CD4-positive, alpha-beta T cell treated with Interleukin-4 for 4 hours (primary cell): ENCODE data around the gene MSMO1.

ENCODE experiments used
- DNase-seq: peaks from one replicate; pipeline ENCODE4 v3.0.0-alpha.2; 2020

The MSMO1 gene

GRCh38 chr4:165361810-165362209, 34.3 kb downstream of the MSMO1 start:
- DNase-seq = no peak

- no peak for DNase-seq
These were observed 37.1 kb downstream of the MSMO1 start for GRCh38 chr4:165364452-165365080.

DNA sequence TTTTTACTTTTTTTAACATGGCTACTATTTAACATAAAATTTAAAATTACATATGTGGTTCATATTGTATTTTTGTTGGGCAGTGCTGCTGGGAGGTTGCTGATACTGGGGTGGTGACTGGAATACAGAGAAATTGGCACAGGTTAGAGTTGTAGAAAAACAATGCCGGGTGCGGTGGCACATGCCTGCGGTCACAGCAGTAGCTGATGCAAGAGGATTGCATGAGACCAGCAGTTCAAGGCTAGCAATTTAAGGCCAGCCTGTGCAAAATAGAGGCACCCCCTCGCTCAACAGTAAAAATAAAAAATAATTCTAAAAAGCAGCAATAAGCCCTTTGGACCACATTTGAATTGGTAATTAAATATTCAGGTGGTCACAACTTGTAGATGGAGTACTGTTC, 39.6 kb downstream of the MSMO1 start:
- no peak for DNase-seq

GRCh38 chr4:165368114-165368513, 40.6 kb downstream of the MSMO1 start:
- no peak for DNase-seq

DNA sequence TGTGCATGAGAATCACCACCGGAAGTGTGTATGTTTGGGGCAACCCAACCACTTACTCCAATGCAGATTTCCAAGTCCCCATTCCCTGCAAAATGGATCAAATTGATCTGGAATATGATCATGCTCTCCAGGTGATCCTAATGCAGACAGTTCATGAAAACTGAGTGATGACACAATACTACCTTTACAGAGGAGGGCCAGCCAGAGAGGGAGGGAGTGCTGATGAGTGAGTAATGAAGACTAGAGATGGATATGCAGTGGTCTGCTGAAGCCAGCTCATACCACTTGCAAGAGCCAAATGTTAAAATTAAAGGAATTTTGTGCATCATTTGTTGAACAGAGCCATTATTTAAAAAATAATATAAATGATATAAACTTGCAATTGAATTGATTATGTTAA, 41.1 kb downstream of the MSMO1 start:
- DNase-seq = no peak

DNA sequence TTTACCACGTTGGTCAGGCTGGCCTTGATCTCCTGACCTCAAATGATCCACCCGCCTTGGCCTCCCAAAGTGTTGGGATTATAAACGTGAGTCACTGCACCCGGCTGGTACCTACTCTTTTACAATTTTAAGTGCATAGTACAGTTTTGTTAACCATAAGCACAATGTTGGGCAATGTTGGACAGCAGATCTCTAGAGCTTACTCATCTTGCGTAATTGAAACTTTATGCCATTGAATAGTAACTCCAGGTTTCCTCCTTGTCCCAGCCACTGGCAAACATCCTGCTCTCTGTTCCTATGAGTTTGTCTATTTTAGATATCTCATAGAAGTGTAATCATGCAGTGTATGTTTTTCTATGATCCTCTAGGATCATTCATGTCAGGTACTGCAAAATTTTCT, 42.1 kb downstream of the MSMO1 start:
- no peak for DNase-seq

GRCh38 chr4:165370530-165370929, 43.1 kb downstream of the MSMO1 start:
- no peak for DNase-seq

- no peak for DNase-seq
These were observed 48.0 kb downstream of the MSMO1 start for GRCh38 chr4:165375465-165375864.

DNA sequence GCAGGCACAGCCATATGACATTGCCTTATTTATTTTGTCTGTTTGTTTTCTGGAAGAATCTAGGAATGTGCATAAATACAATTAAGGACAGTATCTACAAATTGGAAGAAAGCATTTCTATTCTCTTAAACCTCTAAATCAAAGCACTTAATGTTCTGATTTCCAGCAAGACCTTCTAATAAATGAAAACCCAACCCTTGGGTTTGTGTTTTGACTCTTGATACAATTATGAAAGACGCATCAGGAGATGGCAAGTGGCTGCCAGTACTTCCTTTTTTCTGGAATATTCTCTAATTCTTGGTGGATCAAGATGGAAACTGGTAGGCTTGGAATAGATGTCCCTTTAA, 50.9 kb downstream of the MSMO1 start:
- DNase-seq = no peak

GRCh38 chr4:165378745-165379677, 51.5 kb downstream of the MSMO1 start, which contains the start of gene CPE:
Gene CPE, plus strand, starts transcription at chr4:165379008. Its CDS starts 214 bp downstream, at chr4:165379222.
- no peak for DNase-seq

DNA sequence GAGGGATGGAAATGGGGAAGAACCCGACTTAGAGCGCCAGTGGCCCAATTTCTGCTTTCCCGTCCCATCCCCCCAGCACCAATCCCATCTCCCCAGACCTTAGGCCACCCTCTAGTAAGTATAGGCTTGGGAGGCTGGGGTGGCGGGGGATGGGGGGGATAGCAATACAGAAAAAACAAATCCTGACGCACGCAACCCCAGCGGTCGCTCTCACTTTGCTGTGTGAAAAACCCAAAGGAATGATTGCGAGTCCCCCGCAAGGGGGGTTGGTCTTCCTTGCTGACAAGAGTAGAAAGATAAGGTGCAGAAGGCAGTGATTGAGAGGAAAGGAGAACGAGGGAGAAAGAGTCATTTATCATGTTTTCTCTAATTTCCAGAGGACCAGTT, 52.2 kb downstream of the MSMO1 start:
- no peak for DNase-seq

GRCh38 chr4:165380805-165381204, 53.3 kb downstream of the MSMO1 start:
- no peak for DNase-seq

- DNase-seq = no peak
These were observed 54.4 kb downstream of the MSMO1 start for GRCh38 chr4:165381821-165382373.

DNA sequence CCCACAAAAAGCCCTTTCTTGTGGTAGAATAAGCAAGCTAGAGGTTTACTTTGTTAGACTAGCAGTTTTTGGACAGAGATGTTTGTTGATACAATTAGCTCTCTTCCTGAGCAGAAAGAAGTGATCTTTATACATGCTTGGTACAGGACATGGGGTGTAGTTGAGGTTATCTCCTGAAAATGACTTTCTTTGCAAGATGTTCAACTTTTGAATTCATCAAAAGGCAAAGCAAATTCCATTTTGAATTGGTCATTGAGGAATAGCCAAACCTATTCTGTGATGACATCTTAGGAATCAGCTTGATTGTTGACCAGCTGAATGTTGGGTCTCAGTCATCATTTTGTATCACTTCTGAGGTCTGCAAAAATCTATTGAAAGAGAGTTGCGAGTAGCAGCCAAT, 55.2 kb downstream of the MSMO1 start:
- DNase-seq = no peak

DNA sequence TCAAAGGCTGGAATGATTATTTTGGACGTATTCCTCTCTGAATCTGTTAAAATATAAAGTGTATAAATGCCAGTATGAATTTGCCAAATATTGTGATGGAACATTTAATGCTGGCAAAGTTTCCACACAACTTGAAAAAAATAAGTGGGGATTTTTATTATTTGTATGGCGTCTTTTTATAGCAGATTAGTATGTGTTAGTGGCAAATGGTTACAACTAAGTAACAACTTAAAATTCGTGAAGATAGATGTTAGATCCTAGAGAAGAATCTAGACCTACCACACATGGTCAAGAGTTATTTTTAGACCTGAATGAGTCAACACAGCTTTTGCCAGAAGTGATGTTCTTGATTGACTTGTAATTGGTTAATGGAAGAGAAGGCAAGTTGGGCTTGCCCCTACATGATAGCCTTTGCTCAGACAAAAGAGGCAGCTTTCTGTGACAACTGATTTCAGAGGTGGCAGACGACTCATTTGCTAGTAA, 56.2 kb downstream of the MSMO1 start:
- DNase-seq = no peak

DNA sequence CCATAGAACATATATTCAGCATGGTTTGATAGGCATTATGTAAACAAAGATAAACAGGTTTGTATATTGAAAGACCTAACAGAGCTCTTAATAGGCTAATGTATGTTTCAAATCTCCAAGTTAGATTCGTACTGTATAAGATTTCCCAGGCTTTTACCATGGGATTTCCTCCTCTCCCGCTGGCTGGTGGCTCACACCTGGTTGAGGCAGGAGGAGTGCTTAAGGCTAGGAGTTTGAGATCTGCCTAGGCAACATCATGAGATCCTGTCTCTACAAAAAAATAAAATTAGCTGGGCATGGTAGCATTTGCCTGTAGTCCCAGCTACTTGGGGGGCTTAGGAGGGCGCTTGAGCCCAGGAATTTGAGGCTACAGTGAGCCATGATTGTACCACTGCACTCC, 56.7 kb downstream of the MSMO1 start:
- no peak for DNase-seq

DNA sequence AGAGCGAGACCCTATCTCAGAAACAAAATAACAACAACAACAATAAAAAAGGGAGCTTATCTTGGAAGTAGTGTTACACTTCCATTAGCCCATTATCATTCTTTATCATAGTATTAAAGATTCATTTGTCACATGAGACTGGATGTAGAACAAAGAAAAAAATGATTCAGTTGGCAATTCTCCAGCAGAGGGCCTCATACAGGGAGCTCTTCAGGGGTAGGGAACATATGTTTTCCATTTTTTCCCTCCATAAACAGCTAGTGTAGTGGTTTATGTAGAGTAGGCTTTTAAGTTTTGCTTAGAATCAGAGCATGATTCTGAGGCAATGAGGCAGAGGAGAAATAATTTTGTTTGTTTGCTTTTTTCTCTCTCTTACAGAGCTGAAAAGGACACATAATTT, 57.1 kb downstream of the MSMO1 start:
- DNase-seq = no peak

DNA sequence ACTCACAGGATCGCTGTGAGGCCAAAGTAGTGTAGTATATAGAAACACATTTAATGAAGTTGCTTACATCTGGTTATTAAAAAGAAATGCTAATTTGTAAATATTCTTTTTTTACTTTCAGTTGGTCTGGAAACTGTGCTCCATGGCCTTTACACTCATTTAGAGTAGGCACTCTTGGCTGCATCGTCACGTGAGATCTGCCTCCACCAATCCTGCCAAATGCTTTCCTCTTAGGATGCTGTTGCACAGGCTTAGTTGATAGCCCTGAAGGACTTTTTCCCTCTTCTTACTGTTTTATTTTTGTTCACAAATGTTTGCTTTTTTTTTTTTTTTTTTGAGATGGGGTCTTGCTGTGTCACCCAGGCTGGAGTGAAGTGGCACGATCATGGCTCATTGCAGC, 57.7 kb downstream of the MSMO1 start:
- no peak for DNase-seq

- no peak for DNase-seq
These were observed 58.9 kb downstream of the MSMO1 start for GRCh38 chr4:165386328-165386727.

DNA sequence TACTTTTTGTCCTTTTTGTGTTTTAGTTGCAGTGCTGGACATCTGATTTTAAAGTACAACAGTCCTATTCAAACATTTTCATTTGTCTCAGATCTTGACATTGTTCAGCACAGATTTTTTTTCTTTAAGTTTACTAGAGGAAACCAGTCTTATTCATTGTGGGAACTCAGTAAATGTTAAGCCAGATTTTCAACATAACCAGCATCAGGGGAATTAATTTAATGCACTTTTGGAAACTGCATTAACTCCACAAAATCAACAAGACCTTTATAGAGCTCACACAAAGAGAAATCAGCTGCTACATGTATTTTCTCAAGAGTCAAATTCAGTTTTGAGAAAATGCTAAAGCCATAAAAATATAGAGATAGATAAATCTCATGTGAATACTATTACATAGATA, 61.3 kb downstream of the MSMO1 start:
- DNase-seq = no peak
